Measurements from ENCODE around the gene ITPR1. TPM values are rescaled to one million over a fixed set of nuclear protein-coding genes. Genes with fewer than 3 reads are reported as not detected.

ITPR1 gene
- total and polyA plus RNA-seq, 10 of the 15 experiments (the other 5 are each of a cell fraction or from before 2014, with no cell fraction given) = 12.2 to 239 (median 28.4) TPM

DNA sequence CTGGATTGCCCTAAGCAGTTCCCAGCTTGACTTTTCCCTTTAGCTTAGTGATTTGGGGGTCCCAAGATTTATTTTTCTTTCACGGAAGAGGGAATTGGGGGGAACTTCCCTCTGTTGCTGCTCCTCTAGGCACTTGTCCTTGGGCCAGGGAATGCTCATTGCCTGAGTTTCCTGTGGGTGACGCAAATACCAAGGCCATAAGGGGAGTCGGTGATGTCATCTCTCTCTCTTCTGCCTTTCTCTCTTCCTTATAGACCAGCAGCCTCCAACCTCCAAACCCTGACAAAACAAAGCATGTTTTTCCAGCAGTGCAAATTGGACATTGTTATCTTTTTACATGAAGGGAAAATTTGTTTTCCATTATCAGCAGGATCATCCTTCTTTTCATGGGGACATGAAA is 120.2 kb downstream of the ITPR1 start:
- FAIRE-seq = no peak
- in situ Hi-C loops (cut with MboI) = no loop called here
- no peak for TF ChIP-seq ZBED1 (IDR thresholded peaks at IDR 0.05; ENCODE audit: borderline replicate concordance)
- TF ChIP-seq IRF4 (IDR thresholded peaks at IDR 0.05; ENCODE audit: low read depth, low read length) = no peak
- no peak for TF ChIP-seq CEBPZ (IDR thresholded peaks at IDR 0.05; ENCODE audit: low read depth, low read length)
- TF ChIP-seq NR2C2 (IDR thresholded peaks at IDR 0.05; ENCODE audit: borderline replicate concordance, control insufficient read depth, insufficient read length, low read depth) = no peak
- TF ChIP-seq HDAC2 (IDR thresholded peaks at IDR 0.05) = no peak
- no peak for TF ChIP-seq NKRF (conservative IDR thresholded peaks at IDR 0.05)
- no peak for TF ChIP-seq POU2F2 (IDR thresholded peaks at IDR 0.05; ENCODE audit: borderline replicate concordance, low read depth, low read length)
- TF ChIP-seq, protein P1, sequence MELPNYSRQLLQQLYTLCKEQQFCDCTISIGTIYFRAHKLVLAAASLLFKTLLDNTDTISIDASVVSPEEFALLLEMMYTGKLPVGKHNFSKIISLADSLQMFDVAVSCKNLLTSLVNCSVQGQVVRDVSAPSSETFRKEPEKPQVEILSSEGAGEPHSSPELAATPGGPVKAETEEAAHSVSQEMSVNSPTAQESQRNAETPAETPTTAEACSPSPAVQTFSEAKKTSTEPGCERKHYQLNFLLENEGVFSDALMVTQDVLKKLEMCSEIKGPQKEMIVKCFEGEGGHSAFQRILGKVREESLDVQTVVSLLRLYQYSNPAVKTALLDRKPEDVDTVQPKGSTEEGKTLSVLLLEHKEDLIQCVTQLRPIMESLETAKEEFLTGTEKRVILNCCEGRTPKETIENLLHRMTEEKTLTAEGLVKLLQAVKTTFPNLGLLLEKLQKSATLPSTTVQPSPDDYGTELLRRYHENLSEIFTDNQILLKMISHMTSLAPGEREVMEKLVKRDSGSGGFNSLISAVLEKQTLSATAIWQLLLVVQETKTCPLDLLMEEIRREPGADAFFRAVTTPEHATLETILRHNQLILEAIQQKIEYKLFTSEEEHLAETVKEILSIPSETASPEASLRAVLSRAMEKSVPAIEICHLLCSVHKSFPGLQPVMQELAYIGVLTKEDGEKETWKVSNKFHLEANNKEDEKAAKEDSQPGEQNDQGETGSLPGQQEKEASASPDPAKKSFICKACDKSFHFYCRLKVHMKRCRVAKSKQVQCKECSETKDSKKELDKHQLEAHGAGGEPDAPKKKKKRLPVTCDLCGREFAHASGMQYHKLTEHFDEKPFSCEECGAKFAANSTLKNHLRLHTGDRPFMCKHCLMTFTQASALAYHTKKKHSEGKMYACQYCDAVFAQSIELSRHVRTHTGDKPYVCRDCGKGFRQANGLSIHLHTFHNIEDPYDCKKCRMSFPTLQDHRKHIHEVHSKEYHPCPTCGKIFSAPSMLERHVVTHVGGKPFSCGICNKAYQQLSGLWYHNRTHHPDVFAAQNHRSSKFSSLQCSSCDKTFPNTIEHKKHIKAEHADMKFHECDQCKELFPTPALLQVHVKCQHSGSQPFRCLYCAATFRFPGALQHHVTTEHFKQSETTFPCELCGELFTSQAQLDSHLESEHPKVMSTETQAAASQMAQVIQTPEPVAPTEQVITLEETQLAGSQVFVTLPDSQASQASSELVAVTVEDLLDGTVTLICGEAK (IDR thresholded peaks at IDR 0.05; ENCODE audit: borderline replicate concordance) = no peak
- TF ChIP-seq PAX5 (IDR thresholded peaks at IDR 0.05; ENCODE audit: borderline replicate concordance, low read depth, low read length) = no peak
- no peak for TF ChIP-seq KAT2A (conservative IDR thresholded peaks at IDR 0.05; ENCODE audit: control insufficient read depth, low read depth, low read length)
- TF ChIP-seq ATF2 (IDR thresholded peaks at IDR 0.05; ENCODE audit: low read length) = no peak
- TF ChIP-seq TBL1XR1 (IDR thresholded peaks at IDR 0.05; ENCODE audit: low read depth, low read length) = no peak
- no peak for TF ChIP-seq POLR2A (IDR thresholded peaks at IDR 0.05; ENCODE audit: low read depth, low read length)
- TF ChIP-seq BCL11A (IDR thresholded peaks at IDR 0.05; ENCODE audit: low read depth, low read length) = no peak
- no peak for TF ChIP-seq MEF2A (IDR thresholded peaks at IDR 0.05; ENCODE audit: insufficient read depth, low read depth, low read length)
- no peak for TF ChIP-seq ZNF217 (IDR thresholded peaks at IDR 0.05)

More for the DNA sequence above, 120.2 kb downstream of the ITPR1 start:
- intact Hi-C loops (cut with micrococcal nuclease; ENCODE audit: unreplicated experiment) = no loop called here
- BruUV-seq (replicated peaks) = no TSS peak
- Histone ChIP-seq H3K4me1 (ENCODE audit: control insufficient read depth, insufficient read depth, low read length) (no peaks in the 10 kb centered on the region), H2AFZ (ENCODE audit: control insufficient read depth, low read depth, low read length) (no peak overlapping the region), H4K20me1 (ENCODE audit: control insufficient read depth, insufficient read depth) (0 out of 2 replicates have a peak, but pooled peaks cover 2% of the 10 kb centered on the region), H3K4me2 (ENCODE audit: control insufficient read depth, insufficient read depth) (no peak overlapping the region), H3K4me3 (no peak overlapping the region), H3K27me3 (replicated peaks in 1 of 2; ENCODE audit: control insufficient read depth in 2 of 2, insufficient read depth in 2 of 2, low read length in 1 of 2) (no peaks in the 10 kb centered on the region), H3K27ac (ENCODE audit: control insufficient read depth, insufficient read depth) (no peak overlapping the region), H3K36me3 (ENCODE audit: control insufficient read depth in 2 of 2, insufficient read depth in 2 of 2, low read length in 1 of 2) (no peaks in the 10 kb centered on the region), H3K9ac (ENCODE audit: control insufficient read depth, insufficient read depth, low read length) (no peak overlapping the region), H3K9me3 (replicated peaks; ENCODE audit: control insufficient read depth, insufficient read depth, low read length) (no peaks in the 10 kb centered on the region), H3K79me2 (ENCODE audit: control insufficient read depth, insufficient read depth, low read length) (no peaks in the 10 kb centered on the region)
- SMC1A ChIA-PET (ENCODE audit: uncharacterized antibody, unreplicated experiment) = interaction anchor here (1.7 kb wide), 1 partner anchor 9 kb away, joined by 7 read pairs; no protein-coding TSS in a partner anchor
- RAD21 ChIA-PET (ENCODE audit: unreplicated experiment) = no interaction called here
- POLR2A ChIA-PET = no interaction called here
- 73% methylated on average over 3 of the region's 3 CpGs for WGBS (ENCODE audit: insufficient coverage, insufficient replicate concordance, low lambda C conversion rate, missing lambda C conversion rate)
- CTCF ChIA-PET = interaction anchor here (1.9 kb wide), 1 partner anchor 17 kb away, joined by 5 read pairs; no protein-coding TSS in a partner anchor
- DNase-seq (ENCODE audit: low read depth, low spot score) (no peak), ATAC-seq (no peak)

Data from GM12878 (cell line).